Esophagus muscularis mucosa (tissue), 4 donors: Measurements from ENCODE around the gene AGAP3. TPM values are rescaled to one million over a fixed set of nuclear protein-coding genes. Genes with fewer than 3 reads are reported as not detected.

Experiments used
- DNase-seq: peaks from one replicate; pipeline ENCODE4 v3.0.0-alpha.2; 2017; ENCODE audit errors: extremely low spot score
- H3K27ac ChIP-seq, 4 donors: fragments of 200-600 bp; sonication (generic); replicated peaks in 1 of 4; 1 replicate in 3 of 4; 2 replicates in 1 of 4; pipeline ENCODE4 v1.5.1; 2016 to 2019; ENCODE audit warnings: mild to moderate bottlenecking in 1 of 4
- H3K27me3 ChIP-seq, 4 donors: fragments of 200-600 bp; sonication (generic); one replicate each; pipeline versions ENCODE4 v1.5.1 to v1.6.0; 2016 to 2019
- H3K36me3 ChIP-seq, 4 donors: fragments of 200-600 bp; sonication (generic); one replicate each; pipeline ENCODE4 v1.5.1; 2016 to 2019
- H3K4me1 ChIP-seq, 4 donors: fragments of 200-600 bp; sonication (generic); one replicate each; pipeline ENCODE4 v1.5.1; 2016 to 2019
- H3K4me3 ChIP-seq, 4 donors: fragments of 200-600 bp; sonication (generic); 1 replicate in 2 of 4; 2 replicates in 2 of 4; pipeline ENCODE4 v1.5.1; 2016 to 2019; ENCODE audit warnings: mild to moderate bottlenecking in 4 of 4, moderate library complexity in 1 of 4
- H3K9me3 ChIP-seq, 4 donors: fragments of 200-600 bp; sonication (generic); 1 replicate in 3 of 4; 2 replicates in 1 of 4; pipeline ENCODE4 v1.5.1; 2016 to 2019
- EP300 ChIP-seq: sonication (generic); formaldehyde crosslinking; IDR thresholded peaks from one replicate; pipeline ENCODE4 v1.6.1; 2017; ENCODE audit warnings: antibody characterized with exemption
- POLR2A ChIP-seq: fragments of 450-650 bp; IDR thresholded peaks from one replicate; pipeline ENCODE4 v1.6.1; 2017; ENCODE audit warnings: antibody characterized with exemption, moderate library complexity, mild to moderate bottlenecking, low read depth
- POLR2AphosphoS5 ChIP-seq, 2 donors: sonication (generic); formaldehyde crosslinking; IDR thresholded peaks; one replicate each; pipeline ENCODE4 v1.6.1; 2017; ENCODE audit warnings: antibody characterized with exemption in 2 of 2
- WGBS: methylation state at CpG from one replicate; pipeline ENCODE4 v1.1.5; 2018; 5-methylcytosine and 5-hydroxymethylcytosine counted together
- intact Hi-C: fragments of 100-400 bp; cut with DNase I; formaldehyde crosslinking; loops from one replicate; pipeline ENCODE4 v1.15.1; 2023
- total RNA-seq, 4 donors: library from RNA; depleted of rRNA; stranded (reverse); fragments of >200 nt; gene quantifications; one replicate each; pipeline versions ENCODE4 v1.1.0 to v1.2.1, GENCODE V29; 2016
- TF ChIP-seq, protein P1 (sequence below), 3 experiments: fragments of 200-600 bp in 2 of 3; fragments of 450-650 bp in 1 of 3; sonication (generic) in 2 of 3; IDR thresholded peaks; one replicate each; pipeline ENCODE4 v1.5.1; 2017 to 2019; ENCODE audit warnings: antibody characterized with exemption in 3 of 3, mild to moderate bottlenecking in 2 of 3, moderate library complexity in 1 of 3

Gene AGAP3
- total RNA-seq, 4 donors from 2014 or later: 33.8 to 71.2 (median 60.0) TPM

GRCh38 chr7:151125470-151125845 lies 39.2 kb downstream of the AGAP3 start:
- no peaks in the 10 kb centered on the region for H3K27me3 ChIP-seq
- intact Hi-C loops: loop anchor here (2.0 to 10.0 kb wide), 3 partner anchors 43 to 177 kb away; partner anchors contain the start of gene SMARCD3
- no peak for TF ChIP-seq POLR2AphosphoS5 (IDR thresholded peaks at IDR 0.05)
- TF ChIP-seq EP300: no peak
- no peak for TF ChIP-seq POLR2A
- TF ChIP-seq, protein P1, sequence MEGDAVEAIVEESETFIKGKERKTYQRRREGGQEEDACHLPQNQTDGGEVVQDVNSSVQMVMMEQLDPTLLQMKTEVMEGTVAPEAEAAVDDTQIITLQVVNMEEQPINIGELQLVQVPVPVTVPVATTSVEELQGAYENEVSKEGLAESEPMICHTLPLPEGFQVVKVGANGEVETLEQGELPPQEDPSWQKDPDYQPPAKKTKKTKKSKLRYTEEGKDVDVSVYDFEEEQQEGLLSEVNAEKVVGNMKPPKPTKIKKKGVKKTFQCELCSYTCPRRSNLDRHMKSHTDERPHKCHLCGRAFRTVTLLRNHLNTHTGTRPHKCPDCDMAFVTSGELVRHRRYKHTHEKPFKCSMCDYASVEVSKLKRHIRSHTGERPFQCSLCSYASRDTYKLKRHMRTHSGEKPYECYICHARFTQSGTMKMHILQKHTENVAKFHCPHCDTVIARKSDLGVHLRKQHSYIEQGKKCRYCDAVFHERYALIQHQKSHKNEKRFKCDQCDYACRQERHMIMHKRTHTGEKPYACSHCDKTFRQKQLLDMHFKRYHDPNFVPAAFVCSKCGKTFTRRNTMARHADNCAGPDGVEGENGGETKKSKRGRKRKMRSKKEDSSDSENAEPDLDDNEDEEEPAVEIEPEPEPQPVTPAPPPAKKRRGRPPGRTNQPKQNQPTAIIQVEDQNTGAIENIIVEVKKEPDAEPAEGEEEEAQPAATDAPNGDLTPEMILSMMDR (IDR thresholded peaks at IDR 0.05): peak in 1 of 3 experiments; percentile 1
- no peak for DNase-seq
- peak overlapping the region; percentile 40 to 52 (median 48) for H3K4me3 ChIP-seq
- H3K27ac ChIP-seq: no peak overlapping the region
- peaks cover 36 to 82% (median 69%) of the 10 kb centered on the region in 4 donors for H3K36me3 ChIP-seq
- H3K4me1 ChIP-seq: peaks cover 15 to 32% (median 21%) of the 10 kb centered on the region in 4 donors
- H3K9me3 ChIP-seq: no peaks in the 10 kb centered on the region
- 51% methylated on average over 18 of the region's 22 CpGs for WGBS

DNA sequence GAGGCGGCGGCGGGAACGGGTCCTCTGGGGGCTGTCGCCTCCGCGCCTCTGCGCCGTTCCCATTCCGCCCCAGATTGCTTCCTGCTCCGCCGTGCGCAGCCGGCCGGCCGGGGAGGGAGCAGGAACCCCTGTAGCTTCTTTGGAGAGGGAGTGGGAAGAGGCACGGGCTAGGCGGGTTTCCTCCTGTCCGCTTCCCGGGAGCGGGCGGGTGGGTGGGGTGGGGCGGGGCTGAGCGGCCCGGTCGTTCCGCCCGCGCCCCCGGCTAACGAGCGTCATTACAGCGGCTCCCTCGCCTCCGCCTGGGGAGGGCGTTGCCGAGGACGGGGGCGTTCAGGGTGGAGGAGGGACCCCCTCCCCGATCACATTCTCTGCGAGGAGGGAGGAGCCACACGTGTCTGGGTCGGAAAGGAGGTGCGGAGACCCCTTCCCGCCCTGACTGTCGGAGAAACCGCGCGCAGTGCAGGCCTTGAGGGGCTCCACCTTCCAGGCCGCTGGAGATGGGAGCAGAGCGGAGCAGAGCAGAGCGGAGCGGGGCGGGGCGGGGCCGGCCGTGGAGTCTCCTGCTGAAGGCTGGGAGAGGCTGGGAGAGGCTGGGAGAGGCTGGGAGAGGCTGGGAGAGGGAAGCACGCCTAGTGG lies 39.7 kb downstream of the AGAP3 start:
- H3K27me3 ChIP-seq: no peaks in the 10 kb centered on the region
- WGBS: 14% methylated on average over 29 of the region's 58 CpGs
- H3K27ac ChIP-seq: no peak overlapping the region
- peaks cover 15 to 32% (median 21%) of the 10 kb centered on the region in 4 donors for H3K4me1 ChIP-seq
- no peak for DNase-seq
- peak overlapping the region; percentile 40 to 52 (median 48) for H3K4me3 ChIP-seq
- H3K36me3 ChIP-seq: peaks cover 36 to 82% (median 69%) of the 10 kb centered on the region in 4 donors
- intact Hi-C loops: loop anchor here (2.0 to 10.0 kb wide), 3 partner anchors 43 to 177 kb away; partner anchors contain the start of gene SMARCD3
- no peak for TF ChIP-seq POLR2AphosphoS5 (IDR thresholded peaks at IDR 0.05)
- H3K9me3 ChIP-seq: no peaks in the 10 kb centered on the region

GRCh38 chr7:151126491-151127137 lies 40.3 kb downstream of the AGAP3 start:
- Histone ChIP-seq H3K4me3 (peak overlapping the region in 1 of 4 donors; percentile 40), H3K9me3 (no peaks in the 10 kb centered on the region), H3K27ac (no peak overlapping the region), H3K4me1 (peaks cover 15 to 33% (median 24%) of the 10 kb centered on the region in 4 donors), H3K36me3 (peaks cover 36 to 82% (median 69%) of the 10 kb centered on the region in 4 donors), H3K27me3 (no peaks in the 10 kb centered on the region)
- intact Hi-C loops: loop anchor here (10.0 kb wide), 1 partner anchor 118 kb away; the partner anchor contains the start of gene SMARCD3
- DNase-seq: no peak
- 81% methylated on average over 14 of the region's 19 CpGs for WGBS
- no peak for TF ChIP-seq POLR2AphosphoS5 (IDR thresholded peaks at IDR 0.05)

DNA sequence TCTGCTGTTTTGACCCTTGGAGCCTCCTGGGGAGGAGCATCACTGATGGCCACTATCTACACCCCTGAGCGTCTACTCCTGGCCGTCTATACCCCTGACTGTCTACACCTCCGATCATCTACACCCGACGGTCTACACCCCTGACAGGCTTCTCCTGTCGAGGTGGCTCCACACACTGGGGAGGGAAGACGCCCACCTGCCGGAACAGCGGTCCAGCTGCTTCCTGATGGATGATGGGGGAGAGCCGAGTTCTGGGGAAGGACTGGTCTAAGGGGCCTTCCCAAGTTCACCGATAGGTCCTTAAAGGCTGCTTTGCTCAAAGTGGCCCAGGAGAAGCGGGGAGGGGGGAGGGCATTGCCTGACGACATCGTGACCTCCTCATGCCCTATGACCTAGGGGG lies 41.9 kb downstream of the AGAP3 start:
- Histone ChIP-seq H3K27me3 (no peaks in the 10 kb centered on the region), H3K9me3 (no peaks in the 10 kb centered on the region), H3K4me1 (peaks cover 15 to 34% (median 24%) of the 10 kb centered on the region in 4 donors), H3K36me3 (peaks cover 38 to 82% (median 70%) of the 10 kb centered on the region in 4 donors), H3K27ac (no peak overlapping the region), H3K4me3 (no peak overlapping the region)
- DNase-seq: no peak
- WGBS: 89% methylated on average over 14 of the region's 14 CpGs
- intact Hi-C loops: loop anchor here (10.0 kb wide), 1 partner anchor 117 kb away; the partner anchor contains the start of gene SMARCD3
- no peak for TF ChIP-seq EP300
- TF ChIP-seq, protein P1 (IDR thresholded peaks at IDR 0.05): no peak
- no peak for TF ChIP-seq POLR2AphosphoS5 (IDR thresholded peaks at IDR 0.05)
- no peak for TF ChIP-seq POLR2A

GRCh38 chr7:151128716-151129115 lies 42.4 kb downstream of the AGAP3 start:
- peaks cover 35 to 82% (median 70%) of the 10 kb centered on the region in 4 donors for H3K36me3 ChIP-seq
- H3K27me3 ChIP-seq: no peaks in the 10 kb centered on the region
- whole genome bisulfite sequencing: 78% methylated on average over 4 of the region's 8 CpGs
- TF ChIP-seq POLR2A: no peak
- TF ChIP-seq POLR2AphosphoS5 (IDR thresholded peaks at IDR 0.05): no peak
- TF ChIP-seq EP300: no peak
- peaks cover 15 to 33% (median 22%) of the 10 kb centered on the region in 4 donors for H3K4me1 ChIP-seq
- no peak for DNase-seq
- no peak overlapping the region for H3K4me3 ChIP-seq
- intact Hi-C loops: loop anchor here (10.0 kb wide), 1 partner anchor 116 kb away; the partner anchor contains the start of gene SMARCD3
- no peak overlapping the region for H3K27ac ChIP-seq
- H3K9me3 ChIP-seq: no peaks in the 10 kb centered on the region
